AG09309 (cell line): Measurements from ENCODE around the gene DISP2.

ENCODE experiments used
- DNase-seq: peaks from one replicate; pipeline ENCODE4 v3.0.0-alpha.2; 2010; ENCODE audit warnings: low read depth
- H3K4me3 ChIP-seq: 2 replicates; pipeline ENCODE4 v1.5.1; 2011; ENCODE audit warnings: mild to moderate bottlenecking, low read depth, low read length, moderate library complexity; ENCODE audit not compliant: control insufficient read depth
- CTCF ChIP-seq: IDR thresholded peaks from 2 replicates; pipeline ENCODE4 v1.5.1; 2011; ENCODE audit warnings: mild to moderate bottlenecking, low read depth, low read length, inconsistent platforms; ENCODE audit not compliant: insufficient read depth, control insufficient read depth; ENCODE audit errors: missing control alignments

The DISP2 gene

DNA sequence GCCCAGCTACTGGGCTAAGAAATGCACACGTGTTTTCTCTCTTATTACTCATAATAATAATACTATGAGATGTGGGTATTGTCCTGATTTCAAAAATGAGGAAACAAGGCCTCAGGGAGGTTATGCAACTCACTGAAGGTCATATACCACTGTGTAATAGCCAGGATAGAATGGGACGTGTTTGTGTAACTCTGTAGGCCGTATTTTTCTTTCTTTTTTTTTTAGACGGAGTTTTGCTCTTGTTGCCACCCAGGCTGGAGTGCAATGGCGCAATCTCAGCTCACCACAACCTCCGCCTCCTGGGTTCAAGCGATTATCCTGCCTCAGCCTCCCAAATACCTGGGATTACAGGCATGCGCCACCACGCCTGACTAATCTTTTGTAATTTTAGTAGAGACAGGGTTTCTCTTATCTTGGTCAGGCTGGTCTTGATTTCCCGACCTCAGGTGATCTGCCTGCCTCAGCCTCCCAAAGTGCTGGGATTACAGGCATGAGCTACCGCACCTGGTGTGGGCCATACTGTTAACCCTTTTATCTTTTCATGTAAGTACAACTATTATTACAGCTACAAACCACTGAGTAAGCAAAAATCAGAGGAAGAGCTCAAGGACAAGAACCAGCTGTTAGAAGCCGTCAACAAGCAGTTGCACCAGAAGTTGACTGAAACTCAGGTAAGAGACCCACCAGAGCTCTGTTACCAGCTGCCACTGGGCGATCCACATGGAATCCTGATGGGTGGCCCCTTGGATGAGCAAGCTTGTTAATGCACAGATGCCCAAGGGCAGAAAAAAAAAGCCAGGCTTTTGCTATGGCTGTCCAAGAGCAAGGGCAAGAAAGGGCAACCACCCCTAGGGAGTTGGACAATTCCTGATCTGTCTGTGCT lies 31.2 kb downstream of the DISP2 start:
- no peak for TF ChIP-seq CTCF
- H3K4me3 ChIP-seq, result no peak overlapping the region
- peak; percentile 37 for DNase-seq

GRCh38 chr15:40389824-40390595 lies 32.0 kb downstream of the DISP2 start:
- no peak for TF ChIP-seq CTCF
- DNase-seq, result no peak
- H3K4me3 ChIP-seq, result no peak overlapping the region

DNA sequence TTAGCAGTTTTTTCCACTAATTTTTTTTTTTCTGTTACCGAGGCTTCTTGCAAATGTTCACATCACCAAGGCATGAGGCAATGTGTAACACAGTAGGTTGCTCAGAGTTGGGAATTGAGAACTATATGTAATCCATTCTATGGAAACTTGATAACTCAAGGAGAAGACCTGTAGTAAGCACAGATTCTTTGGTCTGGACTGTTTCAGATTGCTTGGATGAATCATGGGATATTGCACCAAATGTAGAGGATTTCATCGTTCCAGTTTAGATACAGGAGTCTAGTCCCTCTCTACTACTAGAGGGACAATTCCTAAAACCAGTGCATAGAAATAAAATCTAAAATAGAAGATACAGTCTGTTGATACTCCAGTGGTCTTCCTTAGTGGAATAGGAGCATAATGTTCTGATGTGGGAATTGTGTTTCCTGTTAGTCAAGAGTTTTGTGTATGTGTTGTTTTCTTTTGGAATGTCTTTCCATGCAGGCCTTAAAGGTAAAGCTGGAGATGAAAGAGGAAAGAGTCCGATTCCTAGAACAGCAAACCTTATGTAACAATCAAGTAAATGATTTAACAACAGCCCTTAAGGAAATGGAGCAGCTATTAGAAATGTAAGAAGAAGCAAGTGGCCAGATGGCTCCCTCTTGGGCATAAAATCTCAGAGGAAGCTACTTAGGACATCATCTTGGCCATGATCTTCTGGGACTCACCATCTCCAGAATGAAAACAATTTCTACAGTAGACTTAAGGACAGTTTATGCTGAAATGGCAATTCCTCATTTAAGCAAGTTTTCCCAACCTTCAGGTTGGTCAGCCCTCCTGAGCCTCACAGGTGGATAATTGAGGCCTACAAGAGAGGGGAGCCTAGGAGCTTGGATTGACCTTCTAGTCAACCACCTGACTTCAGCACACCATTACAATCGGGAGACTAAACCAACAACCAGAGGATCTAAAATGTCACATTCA lies 35.2 kb downstream of the DISP2 start:
- TF ChIP-seq CTCF, result no peak
- H3K4me3 ChIP-seq, result no peak overlapping the region
- peak; percentile 37 for DNase-seq

DNA sequence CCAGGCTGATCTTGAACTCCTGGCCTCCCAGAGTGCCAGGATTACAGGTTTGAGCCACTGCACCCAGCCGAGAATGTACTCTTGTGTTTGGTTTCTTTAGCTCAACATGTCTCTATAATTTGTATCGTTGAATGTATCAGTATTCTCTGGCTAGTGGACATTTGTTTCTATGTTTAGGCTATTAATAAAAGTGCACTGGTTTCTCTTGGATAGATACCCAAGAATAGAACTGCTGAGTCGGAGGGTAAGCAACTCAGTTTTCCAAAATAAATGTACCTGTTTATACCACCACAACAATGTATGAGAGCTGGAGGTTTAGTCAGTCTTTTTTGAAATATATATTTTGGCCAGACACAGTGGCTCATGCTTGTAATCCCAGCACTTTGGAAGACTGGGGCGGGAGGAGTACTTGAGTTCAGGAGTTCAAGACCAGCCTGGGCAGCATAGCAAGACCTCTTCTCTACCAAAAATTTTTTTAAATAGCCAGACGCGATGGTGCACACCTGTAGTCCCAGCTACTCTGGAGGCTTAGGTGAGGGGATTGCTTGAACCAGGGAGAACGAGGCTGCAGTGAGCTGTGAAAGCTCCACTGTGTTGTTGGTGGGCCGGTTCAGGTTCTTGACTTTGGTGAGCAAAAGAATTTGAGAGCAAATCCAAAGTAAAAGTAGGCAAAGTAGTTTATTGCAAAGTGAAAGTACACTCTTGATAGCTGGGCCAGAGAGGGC lies 39.8 kb downstream of the DISP2 start:
- no peak for DNase-seq
- no peak for TF ChIP-seq CTCF
- no peak overlapping the region for H3K4me3 ChIP-seq

- DNase-seq, result no peak
- TF ChIP-seq CTCF, result no peak
- no peak overlapping the region for H3K4me3 ChIP-seq
Measured at GRCh38 chr15:40398413-40398873, 40.4 kb downstream of the DISP2 start.

GRCh38 chr15:40399370-40399769 lies 41.4 kb downstream of the DISP2 start:
- no peak for DNase-seq
- no peak overlapping the region for H3K4me3 ChIP-seq
- no peak for TF ChIP-seq CTCF
